ENCODE data around the gene ATP6V1B1. TPM values are rescaled to one million over a fixed set of nuclear protein-coding genes. Genes with fewer than 3 reads are reported as not detected.
A peak's percentile ranks its signal among the peaks of the same experiment; 100 is the strongest.

The ATP6V1B1 gene
- total and polyA plus RNA-seq, 2 experiments from 2014 or later, result not detected

DNA sequence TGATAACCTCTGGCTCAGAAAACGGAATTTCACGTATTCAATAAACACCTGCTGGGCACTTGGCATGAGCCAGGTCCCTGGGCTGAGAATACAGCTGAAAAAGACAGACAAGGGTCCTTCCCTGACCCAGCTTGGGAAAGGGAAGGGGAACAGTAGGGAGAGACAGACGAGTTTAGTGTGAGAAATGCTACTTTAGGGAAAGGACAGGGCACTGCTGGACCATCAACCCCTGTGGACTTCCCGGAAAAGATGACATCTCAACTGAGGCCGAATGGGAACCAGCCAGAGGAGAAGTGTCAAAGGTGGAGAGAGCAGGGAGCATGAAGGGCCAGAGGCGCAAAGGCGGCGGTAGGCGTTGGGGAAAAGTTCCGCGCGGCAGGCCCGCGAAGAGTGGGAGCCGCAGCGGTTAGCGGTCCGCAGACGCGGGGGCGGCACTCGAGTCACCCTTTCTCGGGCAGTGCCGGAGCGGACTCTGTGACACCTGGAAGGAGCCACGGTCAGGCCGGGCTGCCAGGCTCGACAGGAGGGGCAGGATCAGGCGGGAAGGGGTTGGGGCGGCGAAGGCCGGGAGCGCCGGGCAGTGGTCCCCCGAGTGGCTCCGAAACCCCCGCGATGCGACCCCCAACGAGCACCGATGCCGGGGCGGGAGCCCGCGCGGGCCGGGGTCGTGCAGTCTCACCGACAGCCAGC lies 58.5 kb downstream of the ATP6V1B1 start (continued):
- TF ChIP-seq, protein P1, sequence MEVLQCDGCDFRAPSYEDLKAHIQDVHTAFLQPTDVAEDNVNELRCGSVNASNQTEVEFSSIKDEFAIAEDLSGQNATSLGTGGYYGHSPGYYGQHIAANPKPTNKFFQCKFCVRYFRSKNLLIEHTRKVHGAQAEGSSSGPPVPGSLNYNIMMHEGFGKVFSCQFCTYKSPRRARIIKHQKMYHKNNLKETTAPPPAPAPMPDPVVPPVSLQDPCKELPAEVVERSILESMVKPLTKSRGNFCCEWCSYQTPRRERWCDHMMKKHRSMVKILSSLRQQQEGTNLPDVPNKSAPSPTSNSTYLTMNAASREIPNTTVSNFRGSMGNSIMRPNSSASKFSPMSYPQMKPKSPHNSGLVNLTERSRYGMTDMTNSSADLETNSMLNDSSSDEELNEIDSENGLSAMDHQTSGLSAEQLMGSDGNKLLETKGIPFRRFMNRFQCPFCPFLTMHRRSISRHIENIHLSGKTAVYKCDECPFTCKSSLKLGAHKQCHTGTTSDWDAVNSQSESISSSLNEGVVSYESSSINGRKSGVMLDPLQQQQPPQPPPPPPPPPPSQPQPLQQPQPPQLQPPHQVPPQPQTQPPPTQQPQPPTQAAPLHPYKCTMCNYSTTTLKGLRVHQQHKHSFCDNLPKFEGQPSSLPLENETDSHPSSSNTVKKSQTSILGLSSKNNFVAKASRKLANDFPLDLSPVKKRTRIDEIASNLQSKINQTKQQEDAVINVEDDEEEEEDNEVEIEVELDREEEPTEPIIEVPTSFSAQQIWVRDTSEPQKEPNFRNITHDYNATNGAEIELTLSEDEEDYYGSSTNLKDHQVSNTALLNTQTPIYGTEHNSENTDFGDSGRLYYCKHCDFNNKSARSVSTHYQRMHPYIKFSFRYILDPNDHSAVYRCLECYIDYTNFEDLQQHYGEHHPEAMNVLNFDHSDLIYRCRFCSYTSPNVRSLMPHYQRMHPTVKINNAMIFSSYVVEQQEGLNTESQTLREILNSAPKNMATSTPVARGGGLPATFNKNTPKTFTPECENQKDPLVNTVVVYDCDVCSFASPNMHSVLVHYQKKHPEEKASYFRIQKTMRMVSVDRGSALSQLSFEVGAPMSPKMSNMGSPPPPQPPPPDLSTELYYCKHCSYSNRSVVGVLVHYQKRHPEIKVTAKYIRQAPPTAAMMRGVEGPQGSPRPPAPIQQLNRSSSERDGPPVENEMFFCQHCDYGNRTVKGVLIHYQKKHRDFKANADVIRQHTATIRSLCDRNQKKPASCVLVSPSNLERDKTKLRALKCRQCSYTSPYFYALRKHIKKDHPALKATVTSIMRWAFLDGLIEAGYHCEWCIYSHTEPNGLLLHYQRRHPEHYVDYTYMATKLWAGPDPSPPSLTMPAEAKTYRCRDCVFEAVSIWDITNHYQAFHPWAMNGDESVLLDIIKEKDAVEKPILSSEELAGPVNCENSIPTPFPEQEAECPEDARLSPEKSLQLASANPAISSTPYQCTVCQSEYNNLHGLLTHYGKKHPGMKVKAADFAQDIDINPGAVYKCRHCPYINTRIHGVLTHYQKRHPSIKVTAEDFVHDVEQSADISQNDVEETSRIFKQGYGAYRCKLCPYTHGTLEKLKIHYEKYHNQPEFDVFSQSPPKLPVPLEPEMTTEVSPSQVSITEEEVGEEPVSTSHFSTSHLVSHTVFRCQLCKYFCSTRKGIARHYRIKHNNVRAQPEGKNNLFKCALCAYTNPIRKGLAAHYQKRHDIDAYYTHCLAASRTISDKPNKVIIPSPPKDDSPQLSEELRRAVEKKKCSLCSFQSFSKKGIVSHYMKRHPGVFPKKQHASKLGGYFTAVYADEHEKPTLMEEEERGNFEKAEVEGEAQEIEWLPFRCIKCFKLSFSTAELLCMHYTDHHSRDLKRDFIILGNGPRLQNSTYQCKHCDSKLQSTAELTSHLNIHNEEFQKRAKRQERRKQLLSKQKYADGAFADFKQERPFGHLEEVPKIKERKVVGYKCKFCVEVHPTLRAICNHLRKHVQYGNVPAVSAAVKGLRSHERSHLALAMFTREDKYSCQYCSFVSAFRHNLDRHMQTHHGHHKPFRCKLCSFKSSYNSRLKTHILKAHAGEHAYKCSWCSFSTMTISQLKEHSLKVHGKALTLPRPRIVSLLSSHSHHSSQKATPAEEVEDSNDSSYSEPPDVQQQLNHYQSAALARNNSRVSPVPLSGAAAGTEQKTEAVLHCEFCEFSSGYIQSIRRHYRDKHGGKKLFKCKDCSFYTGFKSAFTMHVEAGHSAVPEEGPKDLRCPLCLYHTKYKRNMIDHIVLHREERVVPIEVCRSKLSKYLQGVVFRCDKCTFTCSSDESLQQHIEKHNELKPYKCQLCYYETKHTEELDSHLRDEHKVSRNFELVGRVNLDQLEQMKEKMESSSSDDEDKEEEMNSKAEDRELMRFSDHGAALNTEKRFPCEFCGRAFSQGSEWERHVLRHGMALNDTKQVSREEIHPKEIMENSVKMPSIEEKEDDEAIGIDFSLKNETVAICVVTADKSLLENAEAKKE (CRISPR knock-in tag; IDR thresholded peaks at IDR 0.05), result no peak

DNA sequence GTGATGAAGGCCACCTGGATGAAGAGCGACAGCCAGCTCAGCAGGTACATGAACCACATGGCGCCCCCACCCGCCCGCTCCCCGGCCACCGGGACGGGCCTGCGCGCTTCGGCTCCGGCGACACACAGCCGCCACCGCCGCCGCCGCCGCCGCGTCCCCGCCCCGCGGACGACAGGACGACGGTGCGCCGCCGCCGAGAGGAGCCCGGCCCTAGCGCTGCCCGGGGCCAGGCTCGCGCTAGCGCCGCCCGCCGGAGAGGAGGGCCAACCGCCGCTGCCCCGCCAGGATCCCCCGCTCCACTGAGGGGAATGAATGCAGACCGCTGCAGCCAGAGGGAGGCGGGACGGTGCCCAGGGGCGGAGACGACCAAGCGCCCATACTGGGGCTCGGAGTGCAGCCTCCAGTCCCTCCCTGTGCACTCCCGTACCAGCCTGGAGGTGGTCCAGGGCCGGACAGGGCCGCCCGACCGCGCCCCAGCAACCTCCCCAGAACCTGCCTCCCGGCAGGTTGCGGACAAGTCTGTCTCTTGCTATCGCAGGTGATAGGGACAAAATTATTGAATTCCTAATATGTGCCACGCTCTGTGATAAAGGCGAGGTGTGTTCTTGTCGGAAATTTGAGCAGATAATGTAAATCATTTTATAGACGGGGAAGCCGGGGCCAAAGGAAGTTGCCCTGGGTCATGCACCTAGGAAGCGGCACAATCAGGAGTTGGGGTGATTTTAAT lies 59.2 kb downstream of the ATP6V1B1 start, which contains the start of gene TEX261:
Gene TEX261, minus strand, starts transcription at position 175 of the 727 bp plus-strand sequence. Its CDS starts 116 bp downstream, at position 59.
- H3F3A ChIP-seq (replicated peaks; ENCODE audit: low read depth), result no peaks in the 10 kb centered on the region
- no peaks in the 10 kb centered on the region for H3K9me2 ChIP-seq (ENCODE audit: insufficient read depth)
- ATAC-seq (peak; percentile 97), DNase-seq (ENCODE audit: low spot score) (peak; percentile 95)
- H3K4me2 ChIP-seq, result peak within 1 kb of the TSS; percentile 100
- peaks cover 10% of the 10 kb centered on the region for H4K20me1 ChIP-seq (replicated peaks; ENCODE audit: insufficient read depth)
- peak within 1 kb of the TSS; percentile 99 for H2AFZ ChIP-seq
- no peak within 1 kb of the TSS for H3K27ac ChIP-seq (ENCODE audit: low read depth)
- H3K4me1 Mint-ChIP-seq, result peaks cover 16% of the 10 kb centered on the region
- no peak within 1 kb of the TSS for H3K27ac Mint-ChIP-seq
- H3K79me2 ChIP-seq (replicated peaks; ENCODE audit: insufficient read depth), result peaks cover 17% of the 10 kb centered on the region
- H3K27me3 Mint-ChIP-seq (ENCODE audit: insufficient read depth, low read depth, poor library complexity), result peaks cover 8% of the 10 kb centered on the region
- H3K36me3 Mint-ChIP-seq (ENCODE audit: low read depth), result peaks cover 3% of the 10 kb centered on the region; the same call in 2 of the 3 replicates
- no peaks in the 10 kb centered on the region for H3K36me3 ChIP-seq (ENCODE audit: insufficient read depth)
- peak within 1 kb of the TSS; percentile 95 for H3K4me3 ChIP-seq
- peaks cover 5% of the 10 kb centered on the region for H3K4me1 ChIP-seq (ENCODE audit: insufficient read depth)
- peaks cover 9% of the 10 kb centered on the region; the same call in 1 of the 2 replicates for H3K27me3 ChIP-seq (ENCODE audit: insufficient read depth)
- peak within 1 kb of the TSS; percentile 93 for H3K4me3 Mint-ChIP-seq
- H3K9me3 Mint-ChIP-seq, result no peaks in the 10 kb centered on the region; the same call in 2 of the 3 replicates
- TF ChIP-seq EZH2 (IDR thresholded peaks at IDR 0.05; ENCODE audit: low read depth, unreplicated experiment) (no peak), ZNF114 (CRISPR knock-in tag; IDR thresholded peaks at IDR 0.05) (no peak), CREB1 (CRISPR knock-in tag; IDR thresholded peaks at IDR 0.05; ENCODE audit: low read depth) (peak; percentile 26; the same call in 1 of the 2 replicates), EZH2phosphoT487 (IDR thresholded peaks at IDR 0.05; ENCODE audit: unreplicated experiment) (no peak), NANOG (IDR thresholded peaks at IDR 0.05; ENCODE audit: borderline replicate concordance) (no peak), POLR2AphosphoS5 (IDR thresholded peaks at IDR 0.05; ENCODE audit: low read depth) (peak; percentile 56)
- TF ChIP-seq, protein P2, sequence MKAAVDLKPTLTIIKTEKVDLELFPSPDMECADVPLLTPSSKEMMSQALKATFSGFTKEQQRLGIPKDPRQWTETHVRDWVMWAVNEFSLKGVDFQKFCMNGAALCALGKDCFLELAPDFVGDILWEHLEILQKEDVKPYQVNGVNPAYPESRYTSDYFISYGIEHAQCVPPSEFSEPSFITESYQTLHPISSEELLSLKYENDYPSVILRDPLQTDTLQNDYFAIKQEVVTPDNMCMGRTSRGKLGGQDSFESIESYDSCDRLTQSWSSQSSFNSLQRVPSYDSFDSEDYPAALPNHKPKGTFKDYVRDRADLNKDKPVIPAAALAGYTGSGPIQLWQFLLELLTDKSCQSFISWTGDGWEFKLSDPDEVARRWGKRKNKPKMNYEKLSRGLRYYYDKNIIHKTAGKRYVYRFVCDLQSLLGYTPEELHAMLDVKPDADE (IDR thresholded peaks at IDR 0.05), result peak; percentile 41; the same call in 1 of the 2 replicates
- TF ChIP-seq, protein P3, sequence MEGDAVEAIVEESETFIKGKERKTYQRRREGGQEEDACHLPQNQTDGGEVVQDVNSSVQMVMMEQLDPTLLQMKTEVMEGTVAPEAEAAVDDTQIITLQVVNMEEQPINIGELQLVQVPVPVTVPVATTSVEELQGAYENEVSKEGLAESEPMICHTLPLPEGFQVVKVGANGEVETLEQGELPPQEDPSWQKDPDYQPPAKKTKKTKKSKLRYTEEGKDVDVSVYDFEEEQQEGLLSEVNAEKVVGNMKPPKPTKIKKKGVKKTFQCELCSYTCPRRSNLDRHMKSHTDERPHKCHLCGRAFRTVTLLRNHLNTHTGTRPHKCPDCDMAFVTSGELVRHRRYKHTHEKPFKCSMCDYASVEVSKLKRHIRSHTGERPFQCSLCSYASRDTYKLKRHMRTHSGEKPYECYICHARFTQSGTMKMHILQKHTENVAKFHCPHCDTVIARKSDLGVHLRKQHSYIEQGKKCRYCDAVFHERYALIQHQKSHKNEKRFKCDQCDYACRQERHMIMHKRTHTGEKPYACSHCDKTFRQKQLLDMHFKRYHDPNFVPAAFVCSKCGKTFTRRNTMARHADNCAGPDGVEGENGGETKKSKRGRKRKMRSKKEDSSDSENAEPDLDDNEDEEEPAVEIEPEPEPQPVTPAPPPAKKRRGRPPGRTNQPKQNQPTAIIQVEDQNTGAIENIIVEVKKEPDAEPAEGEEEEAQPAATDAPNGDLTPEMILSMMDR (conservative IDR thresholded peaks at IDR 0.05; ENCODE audit: low read depth in 2 of 2), result peak; percentile 38 to 82
- TF ChIP-seq, protein P4, sequence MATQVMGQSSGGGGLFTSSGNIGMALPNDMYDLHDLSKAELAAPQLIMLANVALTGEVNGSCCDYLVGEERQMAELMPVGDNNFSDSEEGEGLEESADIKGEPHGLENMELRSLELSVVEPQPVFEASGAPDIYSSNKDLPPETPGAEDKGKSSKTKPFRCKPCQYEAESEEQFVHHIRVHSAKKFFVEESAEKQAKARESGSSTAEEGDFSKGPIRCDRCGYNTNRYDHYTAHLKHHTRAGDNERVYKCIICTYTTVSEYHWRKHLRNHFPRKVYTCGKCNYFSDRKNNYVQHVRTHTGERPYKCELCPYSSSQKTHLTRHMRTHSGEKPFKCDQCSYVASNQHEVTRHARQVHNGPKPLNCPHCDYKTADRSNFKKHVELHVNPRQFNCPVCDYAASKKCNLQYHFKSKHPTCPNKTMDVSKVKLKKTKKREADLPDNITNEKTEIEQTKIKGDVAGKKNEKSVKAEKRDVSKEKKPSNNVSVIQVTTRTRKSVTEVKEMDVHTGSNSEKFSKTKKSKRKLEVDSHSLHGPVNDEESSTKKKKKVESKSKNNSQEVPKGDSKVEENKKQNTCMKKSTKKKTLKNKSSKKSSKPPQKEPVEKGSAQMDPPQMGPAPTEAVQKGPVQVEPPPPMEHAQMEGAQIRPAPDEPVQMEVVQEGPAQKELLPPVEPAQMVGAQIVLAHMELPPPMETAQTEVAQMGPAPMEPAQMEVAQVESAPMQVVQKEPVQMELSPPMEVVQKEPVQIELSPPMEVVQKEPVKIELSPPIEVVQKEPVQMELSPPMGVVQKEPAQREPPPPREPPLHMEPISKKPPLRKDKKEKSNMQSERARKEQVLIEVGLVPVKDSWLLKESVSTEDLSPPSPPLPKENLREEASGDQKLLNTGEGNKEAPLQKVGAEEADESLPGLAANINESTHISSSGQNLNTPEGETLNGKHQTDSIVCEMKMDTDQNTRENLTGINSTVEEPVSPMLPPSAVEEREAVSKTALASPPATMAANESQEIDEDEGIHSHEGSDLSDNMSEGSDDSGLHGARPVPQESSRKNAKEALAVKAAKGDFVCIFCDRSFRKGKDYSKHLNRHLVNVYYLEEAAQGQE (IDR thresholded peaks at IDR 0.05; ENCODE audit: unreplicated experiment), result no peak
